ENCODE measurements around the gene PIK3C3. TPM values are rescaled to one million over a fixed set of nuclear protein-coding genes. Genes with fewer than 3 reads are reported as not detected.

Gene PIK3C3
- total RNA-seq, 1 experiment from 2014 or later: 50.5 TPM

- TF ChIP-seq, protein P1, sequence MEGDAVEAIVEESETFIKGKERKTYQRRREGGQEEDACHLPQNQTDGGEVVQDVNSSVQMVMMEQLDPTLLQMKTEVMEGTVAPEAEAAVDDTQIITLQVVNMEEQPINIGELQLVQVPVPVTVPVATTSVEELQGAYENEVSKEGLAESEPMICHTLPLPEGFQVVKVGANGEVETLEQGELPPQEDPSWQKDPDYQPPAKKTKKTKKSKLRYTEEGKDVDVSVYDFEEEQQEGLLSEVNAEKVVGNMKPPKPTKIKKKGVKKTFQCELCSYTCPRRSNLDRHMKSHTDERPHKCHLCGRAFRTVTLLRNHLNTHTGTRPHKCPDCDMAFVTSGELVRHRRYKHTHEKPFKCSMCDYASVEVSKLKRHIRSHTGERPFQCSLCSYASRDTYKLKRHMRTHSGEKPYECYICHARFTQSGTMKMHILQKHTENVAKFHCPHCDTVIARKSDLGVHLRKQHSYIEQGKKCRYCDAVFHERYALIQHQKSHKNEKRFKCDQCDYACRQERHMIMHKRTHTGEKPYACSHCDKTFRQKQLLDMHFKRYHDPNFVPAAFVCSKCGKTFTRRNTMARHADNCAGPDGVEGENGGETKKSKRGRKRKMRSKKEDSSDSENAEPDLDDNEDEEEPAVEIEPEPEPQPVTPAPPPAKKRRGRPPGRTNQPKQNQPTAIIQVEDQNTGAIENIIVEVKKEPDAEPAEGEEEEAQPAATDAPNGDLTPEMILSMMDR (IDR thresholded peaks at IDR 0.05; ENCODE audit: unreplicated experiment): peak; percentile 41
- intact Hi-C loops (cut with micrococcal nuclease): no loop called here
- H3K4me1 Mint-ChIP-seq (ENCODE audit: insufficient read depth, unreplicated experiment): no peaks in the 10 kb centered on the region
- H3K27ac Mint-ChIP-seq (ENCODE audit: low read depth, unreplicated experiment): no peak overlapping the region
- CTCF ChIA-PET: interaction anchor here (0.5 to 1.0 kb wide), 7 partner anchors 9 to 1554 kb away, joined by 3 to 6 read pairs (median 3); no protein-coding TSS in a partner anchor
- peaks cover 84% of the 10 kb centered on the region for H3K36me3 Mint-ChIP-seq (ENCODE audit: insufficient read depth, unreplicated experiment)
- peak; percentile 29 for DNase-seq (ENCODE audit: unreplicated experiment)
- no TSS peak for BruUV-seq (replicated peaks)
- H3K9me3 Mint-ChIP-seq (ENCODE audit: unreplicated experiment): no peaks in the 10 kb centered on the region
- no peaks in the 10 kb centered on the region for H3K27me3 Mint-ChIP-seq (ENCODE audit: insufficient read depth, unreplicated experiment)
- POLR2A ChIA-PET: no interaction called here
- no peak overlapping the region for H3K4me3 Mint-ChIP-seq (ENCODE audit: unreplicated experiment)
These were observed 75.7 kb downstream of the PIK3C3 start for GRCh38 chr18:42030586-42031182.

GRCh38 chr18:42032447-42032846, 77.4 kb downstream of the PIK3C3 start:
- Mint-ChIP-seq H3K9me3 (ENCODE audit: unreplicated experiment) (no peaks in the 10 kb centered on the region), H3K4me3 (ENCODE audit: unreplicated experiment) (no peak overlapping the region), H3K36me3 (ENCODE audit: insufficient read depth, unreplicated experiment) (peaks cover 79% of the 10 kb centered on the region), H3K27ac (ENCODE audit: low read depth, unreplicated experiment) (no peak overlapping the region), H3K27me3 (ENCODE audit: insufficient read depth, unreplicated experiment) (no peaks in the 10 kb centered on the region), H3K4me1 (ENCODE audit: insufficient read depth, unreplicated experiment) (no peaks in the 10 kb centered on the region)
- ChIA-PET CTCF (no interaction called here), POLR2A (no interaction called here)
- BruUV-seq (replicated peaks): no TSS peak
- intact Hi-C loops (cut with micrococcal nuclease): no loop called here
- TF ChIP-seq, protein P1 (IDR thresholded peaks at IDR 0.05; ENCODE audit: unreplicated experiment): no peak
- DNase-seq (ENCODE audit: unreplicated experiment): no peak

GRCh38 chr18:42033137-42033810, 78.2 kb downstream of the PIK3C3 start:
- TF ChIP-seq, protein P1 (IDR thresholded peaks at IDR 0.05; ENCODE audit: unreplicated experiment): no peak
- POLR2A ChIA-PET: interaction anchor here (0.6 to 1.1 kb wide), 2 partner anchors 8 to 18 kb away, joined by 3 read pairs; no protein-coding TSS in a partner anchor
- Mint-ChIP-seq H3K27ac (ENCODE audit: low read depth, unreplicated experiment) (no peak overlapping the region), H3K36me3 (ENCODE audit: insufficient read depth, unreplicated experiment) (peaks cover 79% of the 10 kb centered on the region), H3K4me3 (ENCODE audit: unreplicated experiment) (no peak overlapping the region), H3K4me1 (ENCODE audit: insufficient read depth, unreplicated experiment) (no peaks in the 10 kb centered on the region), H3K27me3 (ENCODE audit: insufficient read depth, unreplicated experiment) (no peaks in the 10 kb centered on the region), H3K9me3 (ENCODE audit: unreplicated experiment) (no peaks in the 10 kb centered on the region)
- CTCF ChIA-PET: no interaction called here
- no peak for DNase-seq (ENCODE audit: unreplicated experiment)
- intact Hi-C loops (cut with micrococcal nuclease): no loop called here
- no TSS peak for BruUV-seq (replicated peaks)

DNA sequence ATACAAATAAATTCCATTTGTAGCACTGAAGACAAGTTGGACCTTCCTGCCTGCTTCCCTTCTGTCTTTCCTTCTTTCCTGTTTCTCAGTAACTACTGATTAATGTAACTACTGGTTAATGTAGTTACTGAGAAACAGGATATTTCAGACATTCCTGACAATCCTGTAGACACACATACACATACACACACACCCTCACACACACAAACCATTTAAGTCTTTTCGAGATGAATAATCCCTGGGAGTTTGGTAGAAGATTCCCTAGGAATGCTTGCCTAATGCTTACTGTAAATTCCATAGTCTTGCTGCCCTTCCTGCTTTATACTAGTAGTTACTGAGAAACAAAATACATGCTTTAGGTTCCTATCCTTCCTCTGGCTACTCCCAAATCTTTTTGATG, 83.9 kb downstream of the PIK3C3 start:
- Mint-ChIP-seq H3K27ac (ENCODE audit: low read depth, unreplicated experiment) (no peak overlapping the region), H3K36me3 (ENCODE audit: insufficient read depth, unreplicated experiment) (peaks cover 84% of the 10 kb centered on the region), H3K27me3 (ENCODE audit: insufficient read depth, unreplicated experiment) (no peaks in the 10 kb centered on the region), H3K4me1 (ENCODE audit: insufficient read depth, unreplicated experiment) (no peaks in the 10 kb centered on the region), H3K9me3 (ENCODE audit: unreplicated experiment) (no peaks in the 10 kb centered on the region), H3K4me3 (ENCODE audit: unreplicated experiment) (no peak overlapping the region)
- ChIA-PET POLR2A (interaction anchor here (0.7 kb wide), 1 partner anchor 537 kb away, joined by 3 read pairs; no protein-coding TSS in a partner anchor), CTCF (interaction anchor here (0.7 to 5.9 kb wide), 2 partner anchors 8 to 12 kb away, joined by 3 to 54 read pairs; no protein-coding TSS in a partner anchor)
- no peak for DNase-seq (ENCODE audit: unreplicated experiment)
- TF ChIP-seq, protein P1 (IDR thresholded peaks at IDR 0.05; ENCODE audit: unreplicated experiment): no peak
- BruUV-seq (replicated peaks): no TSS peak
- intact Hi-C loops (cut with micrococcal nuclease): no loop called here
